HepG2 (cell line): ENCODE results near the gene THOC5. TPM values are rescaled to one million over a fixed set of nuclear protein-coding genes. Genes with fewer than 3 reads are reported as not detected.

Experiments used
- ADNP ChIP-seq: sonication (generic); formaldehyde crosslinking; IDR thresholded peaks from 2 replicates; pipeline ENCODE4 v1.4.0; 2020; ENCODE audit warnings: missing genetic modification reagents
- CERS6 ChIP-seq: sonication (generic); formaldehyde crosslinking; IDR thresholded peaks from 2 replicates; pipeline ENCODE4 v1.5.0; 2020; ENCODE audit warnings: missing genetic modification reagents
- DPF2 ChIP-seq: sonication (generic); formaldehyde crosslinking; IDR thresholded peaks from 2 replicates; pipeline ENCODE4 v1.4.0; 2020; ENCODE audit warnings: mild to moderate bottlenecking, low read depth, missing genetic modification reagents, borderline replicate concordance
- DZIP1 ChIP-seq: sonication (generic); formaldehyde crosslinking; IDR thresholded peaks from 2 replicates; pipeline ENCODE4 v1.5.0; 2020; ENCODE audit warnings: mild to moderate bottlenecking, missing genetic modification reagents
- FOXO4 ChIP-seq: sonication (generic); formaldehyde crosslinking; conservative IDR thresholded peaks from 2 replicates; pipeline ENCODE4 v1.8.1; 2023; ENCODE audit warnings: missing genetic modification reagents
- HMGA1 ChIP-seq: sonication (generic); formaldehyde crosslinking; conservative IDR thresholded peaks from 2 replicates; pipeline ENCODE4 v1.4.0; 2020; ENCODE audit warnings: missing genetic modification reagents
- IRF2 ChIP-seq: IDR thresholded peaks from 2 replicates; pipeline ENCODE4 v1.6.1; 2018; ENCODE audit warnings: missing genetic modification reagents, missing compliant biosample characterization
- NR2F2 ChIP-seq: IDR thresholded peaks from 2 replicates; pipeline ENCODE4 v1.6.1; 2012; ENCODE audit warnings: low read depth, inconsistent platforms, borderline replicate concordance
- PRDM10 ChIP-seq: sonication (generic); formaldehyde crosslinking; IDR thresholded peaks from 2 replicates; pipeline ENCODE4 v1.4.0; 2020; ENCODE audit warnings: low read depth, missing genetic modification reagents
- SMC3 ChIP-seq: IDR thresholded peaks from 2 replicates; pipeline ENCODE4 v1.6.1; 2011; ENCODE audit warnings: low read length, improper control_type of control experiment
- SNAPC2 ChIP-seq: sonication (generic); formaldehyde crosslinking; IDR thresholded peaks from 2 replicates; pipeline ENCODE4 v1.8.1; 2022; ENCODE audit warnings: mild to moderate bottlenecking, missing genetic modification reagents
- TRAFD1 ChIP-seq: sonication (generic); formaldehyde crosslinking; IDR thresholded peaks from 2 replicates; pipeline ENCODE4 v1.5.1; 2020; ENCODE audit warnings: missing genetic modification reagents, mild to moderate bottlenecking, borderline replicate concordance
- ZNF354B ChIP-seq: sonication (generic); formaldehyde crosslinking; IDR thresholded peaks from 2 replicates; pipeline ENCODE4 v1.8.0; 2022; ENCODE audit warnings: mild to moderate bottlenecking, missing genetic modification reagents
- ZNF530 ChIP-seq: sonication (generic); formaldehyde crosslinking; IDR thresholded peaks from 2 replicates; pipeline ENCODE4 v1.5.0; 2020; ENCODE audit warnings: low read depth, mild to moderate bottlenecking, missing genetic modification reagents
- ZNF543 ChIP-seq: sonication (generic); formaldehyde crosslinking; IDR thresholded peaks from 2 replicates; pipeline ENCODE4 v1.4.0; 2020; ENCODE audit warnings: mild to moderate bottlenecking, missing genetic modification reagents
- ZNF569 ChIP-seq: sonication (generic); formaldehyde crosslinking; IDR thresholded peaks from 2 replicates; pipeline ENCODE4 v1.5.0; 2020; ENCODE audit warnings: mild to moderate bottlenecking, missing genetic modification reagents, moderate library complexity, borderline replicate concordance
- ZSCAN9 ChIP-seq: IDR thresholded peaks from 2 replicates; pipeline ENCODE4 v1.6.1; 2016; ENCODE audit warnings: borderline replicate concordance
- polyA plus RNA-seq, 8 experiments: library from polyadenylated mRNA; depleted of rRNA in 3 of 8; stranded (reverse) in 7 of 8; unstranded in 1 of 8; fragments of >200 nt; fragmentation: Illumina TruSeq in 4 of 8; extraction: Trizol in 4 of 8; gene quantifications; 2 replicates each; pipeline versions ENCODE4 v1.2.1 to v1.2.3, GENCODE V29; 2011 to 2016; ENCODE audit warnings: low read depth in 4 of 8, missing spikeins in 1 of 8, mixed read lengths in 1 of 8; ENCODE audit not compliant: insufficient read depth in 1 of 8
- total RNA-seq, 5 experiments: library from RNA; depleted of rRNA; stranded (reverse); fragments of >200 nt; fragmentation: Illumina TruSeq; extraction: Trizol; gene quantifications; 2 replicates each; pipeline ENCODE4 v1.2.3, GENCODE V29; 2016; ENCODE audit warnings: low read depth in 1 of 5

The THOC5 gene
- total and polyA plus RNA-seq, 2 of the 13 experiments (the other 11 are each of a cell fraction or from before 2014, with no cell fraction given) = 45.8 to 46.7 TPM

GRCh38 chr22:29580200-29580810 is 26.7 kb upstream of the THOC5 start (continued):
- peak; percentile 66; the same call in 1 of the 2 replicates for TF ChIP-seq PRDM10
- no peak; the same call in 1 of the 2 replicates for TF ChIP-seq NR2F2
- TF ChIP-seq DZIP1 (CRISPR knock-in tag) = no peak
- no peak for TF ChIP-seq SMC3
- TF ChIP-seq SNAPC2 (CRISPR knock-in tag) = no peak
- TF ChIP-seq CERS6 = no peak
- 0 out of 2 replicates have a peak, but pooled peaks have one; percentile 55 for TF ChIP-seq ZNF354B (CRISPR knock-in tag)
- TF ChIP-seq ZSCAN9 (CRISPR knock-in tag) = peak; percentile 80
- TF ChIP-seq ZNF543 (CRISPR knock-in tag) = peak; percentile 42; the same call in 1 of the 2 replicates
- TF ChIP-seq HMGA1 (CRISPR knock-in tag) = no peak
- no peak for TF ChIP-seq TRAFD1
- TF ChIP-seq ZNF569 = 0 out of 2 replicates have a peak, but pooled peaks have one; percentile 44
- TF ChIP-seq ADNP = no peak
- no peak for TF ChIP-seq FOXO4 (CRISPR knock-in tag)
- peak; percentile 72; the same call in 1 of the 2 replicates for TF ChIP-seq DPF2 (CRISPR knock-in tag)
- TF ChIP-seq ZNF530 = no peak
- peak; percentile 85 for TF ChIP-seq IRF2 (CRISPR knock-in tag)
